HCT116 (cell line): ENCODE measurements around the gene C9orf85. TPM values are rescaled to one million over a fixed set of nuclear protein-coding genes. Genes with fewer than 3 reads are reported as not detected.

ENCODE experiments used
- ATAC-seq: fragments of 200-7000 bp; cut with Tn5 transposase; 2 replicates; pipeline ENCODE4 v1.9.1; 2020; ENCODE audit warnings: mild to moderate bottlenecking, moderate library complexity
- BruUV-seq: library from RNA; stranded (reverse); fragments of 400-500 nt; replicated peaks from 2 replicates; lab custom pipeline; 2021; lab: Mats Ljungman, UMichigan
- CTCF ChIA-PET: fragments of 300-600 bp; sonication (Branson Sonifier 250); formaldehyde crosslinking; loops from one replicate; lab custom pipeline; 2021; ENCODE audit warnings: antibody characterized with exemption; lab: Charles Lee
- POLR2A ChIA-PET: fragments of 300-600, 350-600 bp; sonication (Branson Sonifier 250); formaldehyde crosslinking; loops from one replicate; lab custom pipeline; 2021; ENCODE audit warnings: antibody characterized with exemption; lab: Charles Lee
- RAD21 ChIA-PET, 2 experiments: fragments of 300-600 bp; sonication (Branson Sonifier 250); formaldehyde crosslinking; loops; one replicate each; lab custom pipeline; 2023; ENCODE audit warnings: low total read pairs in 2 of 2; ENCODE audit not compliant: uncharacterized antibody in 2 of 2, unreplicated experiment in 2 of 2, low non-redundant PET in 1 of 2; lab: Charles Lee
- DNase-seq: peaks from one replicate; pipeline ENCODE4 v3.0.0-alpha.2; 2010; ENCODE audit warnings: low read depth, low spot score
- H2AFZ ChIP-seq: fragments of 200-600 bp; shearing (Covaris generic), sonication (generic); 2 replicates; pipeline ENCODE4 v1.6.1; 2017; ENCODE audit warnings: low read depth, mixed run types, mixed read lengths, antibody characterized with exemption, low read length; ENCODE audit not compliant: poor library complexity, severe bottlenecking
- H3K27ac ChIP-seq: 2 replicates; pipeline ENCODE4 v1.5.1; 2012; ENCODE audit warnings: low read depth, low read length
- H3K27me3 ChIP-seq: fragments of 200-600 bp; sonication (generic); 2 replicates; pipeline ENCODE4 v1.6.1; 2016; ENCODE audit warnings: mixed run types, low read length, mixed read lengths; ENCODE audit not compliant: insufficient read depth
- H3K36me3 ChIP-seq, 2 experiments: fragments of 200-500 bp in 1 of 2; fragments of 200-600 bp in 1 of 2; sonication (Bioruptor generic) in 1 of 2; sonication (generic) in 1 of 2; 2 replicates each; pipeline versions ENCODE4 v1.5.1 to v1.6.1; 2014 to 2016; ENCODE audit warnings: low read length in 2 of 2, inconsistent platforms in 1 of 2, mixed read lengths in 1 of 2, mixed run types in 1 of 2; ENCODE audit not compliant: insufficient read depth in 2 of 2, control insufficient read depth in 1 of 2
- H3K4me1 ChIP-seq, 2 experiments: fragments of 200-600 bp in 1 of 2; sonication (generic) in 1 of 2; 2 replicates each; pipeline versions ENCODE4 v1.5.1 to v1.6.1; 2012 to 2017; ENCODE audit warnings: low read length in 2 of 2, inconsistent platforms in 1 of 2, mild to moderate bottlenecking in 1 of 2, mixed read lengths in 1 of 2, mixed run types in 1 of 2, moderate library complexity in 1 of 2; ENCODE audit not compliant: insufficient read depth in 2 of 2, control insufficient read depth in 1 of 2
- H3K4me2 ChIP-seq: fragments of 200-600 bp; sonication (generic); 2 replicates; pipeline ENCODE4 v1.6.1; 2017; ENCODE audit warnings: mixed run types, low read length, mixed read lengths
- H3K4me3 ChIP-seq, 2 experiments: fragments of 200-600 bp in 1 of 2; sonication (generic) in 1 of 2; replicated peaks in 1 of 2; 2 replicates each; pipeline ENCODE4 v1.5.1; 2011 to 2016; ENCODE audit warnings: low read length in 2 of 2, control low read depth in 1 of 2, low read depth in 1 of 2, mild to moderate bottlenecking in 1 of 2, mixed read lengths in 1 of 2, mixed run types in 1 of 2
- H3K79me2 ChIP-seq: fragments of 200-600 bp; sonication (generic); 2 replicates; pipeline ENCODE4 v1.6.1; 2017; ENCODE audit warnings: mild to moderate bottlenecking, mixed run types, low read length, moderate library complexity, mixed read lengths; ENCODE audit not compliant: insufficient read depth
- H3K9ac ChIP-seq: fragments of 200-600 bp; sonication (generic); 2 replicates; pipeline ENCODE4 v1.6.1; 2016; ENCODE audit warnings: low read length, mixed read lengths
- H3K9me2 ChIP-seq: fragments of 200-600 bp; sonication (generic), shearing (Covaris generic); 2 replicates; pipeline ENCODE4 v1.6.1; 2017; ENCODE audit warnings: mixed run types, mild to moderate bottlenecking, moderate library complexity; ENCODE audit not compliant: insufficient read depth
- H3K9me3 ChIP-seq, 2 experiments: fragments of 200-500 bp in 1 of 2; fragments of 200-600 bp in 1 of 2; sonication (Bioruptor generic) in 1 of 2; sonication (generic) in 1 of 2; 2 replicates each; pipeline ENCODE4 v1.6.1; 2014 to 2017; ENCODE audit warnings: low read length in 2 of 2, mixed read lengths in 2 of 2, inconsistent platforms in 1 of 2, low read depth in 1 of 2, mild to moderate bottlenecking in 1 of 2, mixed run types in 1 of 2, moderate library complexity in 1 of 2; ENCODE audit not compliant: control insufficient read depth in 1 of 2, insufficient read depth in 1 of 2
- H4K20me1 ChIP-seq: fragments of 200-600 bp; sonication (generic), shearing (Covaris generic); 2 replicates; pipeline ENCODE4 v1.6.1; 2017; ENCODE audit warnings: mixed run types, mild to moderate bottlenecking, moderate library complexity; ENCODE audit not compliant: insufficient read depth
- CBX3 ChIP-seq: IDR thresholded peaks from 2 replicates; pipeline ENCODE4 v1.6.1; 2012; ENCODE audit warnings: low read depth
- EGR1 ChIP-seq: IDR thresholded peaks from 2 replicates; pipeline ENCODE4 v1.6.1; 2012; ENCODE audit warnings: low read depth
- ELF1 ChIP-seq: IDR thresholded peaks from 2 replicates; pipeline ENCODE4 v1.6.1; 2012; ENCODE audit warnings: low read depth, borderline replicate concordance
- EZH2phosphoT487 ChIP-seq: fragments of 200-600 bp; IDR thresholded peaks from 2 replicates; pipeline ENCODE4 v1.6.1; 2018; ENCODE audit warnings: antibody characterized with exemption, borderline replicate concordance
- FOSL1 ChIP-seq: IDR thresholded peaks from 2 replicates; pipeline ENCODE4 v1.6.1; 2012; ENCODE audit warnings: low read depth
- JUND ChIP-seq: IDR thresholded peaks from 2 replicates; pipeline ENCODE4 v1.6.1; 2012
- POLR2A ChIP-seq: IDR thresholded peaks from 2 replicates; pipeline ENCODE4 v1.7.0; 2011; ENCODE audit warnings: borderline replicate concordance; ENCODE audit not compliant: insufficient read depth, insufficient read length; ENCODE audit errors: extremely low read depth
- POLR2AphosphoS5 ChIP-seq: IDR thresholded peaks from 2 replicates; pipeline ENCODE4 v1.6.1; 2011; ENCODE audit warnings: mild to moderate bottlenecking, low read depth, low read length, moderate library complexity
- RAD21 ChIP-seq: IDR thresholded peaks from 2 replicates; pipeline ENCODE4 v1.6.1; 2012; ENCODE audit warnings: low read depth, mild to moderate bottlenecking
- SIN3A ChIP-seq: IDR thresholded peaks from 2 replicates; pipeline ENCODE4 v1.6.1; 2012; ENCODE audit warnings: low read depth
- SP1 ChIP-seq: IDR thresholded peaks from 2 replicates; pipeline ENCODE4 v1.6.1; 2012; ENCODE audit warnings: low read depth
- TCF7L2 ChIP-seq: IDR thresholded peaks from 2 replicates; pipeline ENCODE4 v1.7.0; 2011; ENCODE audit warnings: borderline replicate concordance, inconsistent platforms; ENCODE audit not compliant: insufficient read depth, insufficient read length; ENCODE audit errors: extremely low read depth
- ZFX ChIP-seq: fragments of 450-650 bp; IDR thresholded peaks from 2 replicates; pipeline ENCODE4 v1.6.1; 2017
- ZNF274 ChIP-seq: fragments of 200-500 bp; sonication (Bioruptor generic); IDR thresholded peaks from 2 replicates; pipeline ENCODE4 v1.6.1; 2014; ENCODE audit warnings: mild to moderate bottlenecking, low read depth, low read length, inconsistent platforms
- intact Hi-C: fragments of 100-400 bp; cut with micrococcal nuclease; formaldehyde crosslinking; loops from 2 replicates; pipeline ENCODE4 v1.10.0; 2022
- total RNA-seq: library from RNA; stranded (reverse); gene quantifications from one replicate; pipeline ENCODE4 v1.2.1, GENCODE V29; 2021; ENCODE audit not compliant: unreplicated experiment
- TF ChIP-seq, protein P1 (sequence below): IDR thresholded peaks from 2 replicates; pipeline ENCODE4 v1.6.1; 2012; ENCODE audit warnings: low read depth
- TF ChIP-seq, protein P2 (sequence below): IDR thresholded peaks from 2 replicates; pipeline ENCODE4 v1.6.1; 2012

C9orf85 gene
- total RNA-seq, 1 experiment from 2014 or later = 12.4 TPM

DNA sequence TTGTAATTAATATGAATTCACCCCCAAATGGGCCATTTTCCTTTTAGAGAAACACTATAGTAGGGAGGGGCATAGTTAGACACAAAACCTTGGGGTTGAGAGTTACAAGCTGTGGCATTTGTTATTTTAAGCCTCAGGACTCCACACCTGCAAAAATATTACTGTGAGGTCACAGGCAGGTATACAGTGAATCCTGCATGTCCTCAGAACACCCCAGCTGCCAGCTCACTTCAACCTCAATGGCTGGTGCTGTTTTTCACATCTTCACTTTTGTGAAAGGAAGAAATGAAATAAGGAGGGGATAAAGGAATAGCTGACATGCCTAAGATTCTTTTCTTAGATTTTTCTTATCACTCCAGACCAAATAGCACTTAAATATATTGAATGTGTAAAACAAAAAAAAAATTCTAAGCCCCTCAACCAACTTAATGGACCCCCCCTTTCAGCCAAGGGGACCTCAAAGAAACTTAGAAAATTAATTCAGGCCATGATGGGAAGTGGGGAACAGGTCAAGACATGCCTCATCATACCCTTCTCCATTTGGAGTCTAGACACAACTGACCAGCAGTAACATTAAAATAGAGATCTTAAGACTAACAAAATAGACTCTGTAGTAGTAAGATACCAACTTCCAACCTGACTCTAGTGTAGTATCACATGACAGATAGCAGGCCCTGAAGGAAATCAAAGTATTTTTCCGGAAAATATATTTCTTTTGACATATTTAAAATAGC is 9.2 kb downstream of the C9orf85 start:
- H3K27me3 ChIP-seq = no peaks in the 10 kb centered on the region
- ChIA-PET RAD21 (no interaction called here), POLR2A (no interaction called here), CTCF (no interaction called here)
- H3K79me2 ChIP-seq = peaks cover 51% of the 10 kb centered on the region
- H3K4me1 ChIP-seq = no peaks in the 10 kb centered on the region
- H3K9me2 ChIP-seq = no peaks in the 10 kb centered on the region
- peaks cover 3% of the 10 kb centered on the region; the same call in 1 of the 2 replicates for H4K20me1 ChIP-seq
- H3K9me3 ChIP-seq = no peaks in the 10 kb centered on the region
- no peak overlapping the region for H2AFZ ChIP-seq
- no peaks in the 10 kb centered on the region for H3K36me3 ChIP-seq
- DNase-seq (no peak), ATAC-seq (no peak)
- H3K27ac ChIP-seq = no peak overlapping the region
- no peak overlapping the region for H3K4me3 ChIP-seq
- no peak for TF ChIP-seq CBX3
- intact Hi-C loops = no loop called here
- no peak overlapping the region for H3K4me2 ChIP-seq
- no TSS peak for BruUV-seq
- no peak overlapping the region for H3K9ac ChIP-seq

DNA sequence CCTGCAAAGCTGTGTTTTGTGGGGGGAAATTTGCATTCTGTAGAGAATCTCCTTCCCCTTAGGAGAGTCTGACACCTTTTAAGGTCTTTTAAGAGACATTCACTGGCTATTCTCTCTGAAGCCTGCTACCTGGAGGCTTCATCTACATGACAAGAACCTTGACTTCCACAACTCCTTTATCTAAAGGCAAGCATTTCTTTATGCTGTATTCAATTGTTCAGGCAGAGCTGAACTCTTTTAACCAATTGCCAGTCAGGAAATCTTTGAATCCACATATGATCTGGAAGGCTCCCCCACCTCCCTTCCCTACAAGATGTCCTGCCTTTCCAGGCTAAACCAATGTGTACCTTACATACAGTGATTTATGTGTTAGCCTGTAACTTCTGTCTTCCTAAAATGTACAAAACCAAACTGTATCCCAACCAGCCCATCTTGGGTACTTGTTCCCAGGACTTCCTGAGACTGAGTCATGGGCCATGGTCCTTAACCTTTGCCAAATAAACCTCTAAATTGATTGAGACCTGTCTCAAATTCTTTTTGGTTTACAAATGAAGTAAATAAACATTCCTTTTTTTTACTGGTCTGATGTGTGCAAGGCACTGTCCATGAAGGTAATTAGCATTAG is 9.9 kb downstream of the C9orf85 start:
- no peak for TF ChIP-seq POLR2AphosphoS5
- no peak for TF ChIP-seq ZFX
- TF ChIP-seq EGR1 = no peak
- TF ChIP-seq, protein P1, sequence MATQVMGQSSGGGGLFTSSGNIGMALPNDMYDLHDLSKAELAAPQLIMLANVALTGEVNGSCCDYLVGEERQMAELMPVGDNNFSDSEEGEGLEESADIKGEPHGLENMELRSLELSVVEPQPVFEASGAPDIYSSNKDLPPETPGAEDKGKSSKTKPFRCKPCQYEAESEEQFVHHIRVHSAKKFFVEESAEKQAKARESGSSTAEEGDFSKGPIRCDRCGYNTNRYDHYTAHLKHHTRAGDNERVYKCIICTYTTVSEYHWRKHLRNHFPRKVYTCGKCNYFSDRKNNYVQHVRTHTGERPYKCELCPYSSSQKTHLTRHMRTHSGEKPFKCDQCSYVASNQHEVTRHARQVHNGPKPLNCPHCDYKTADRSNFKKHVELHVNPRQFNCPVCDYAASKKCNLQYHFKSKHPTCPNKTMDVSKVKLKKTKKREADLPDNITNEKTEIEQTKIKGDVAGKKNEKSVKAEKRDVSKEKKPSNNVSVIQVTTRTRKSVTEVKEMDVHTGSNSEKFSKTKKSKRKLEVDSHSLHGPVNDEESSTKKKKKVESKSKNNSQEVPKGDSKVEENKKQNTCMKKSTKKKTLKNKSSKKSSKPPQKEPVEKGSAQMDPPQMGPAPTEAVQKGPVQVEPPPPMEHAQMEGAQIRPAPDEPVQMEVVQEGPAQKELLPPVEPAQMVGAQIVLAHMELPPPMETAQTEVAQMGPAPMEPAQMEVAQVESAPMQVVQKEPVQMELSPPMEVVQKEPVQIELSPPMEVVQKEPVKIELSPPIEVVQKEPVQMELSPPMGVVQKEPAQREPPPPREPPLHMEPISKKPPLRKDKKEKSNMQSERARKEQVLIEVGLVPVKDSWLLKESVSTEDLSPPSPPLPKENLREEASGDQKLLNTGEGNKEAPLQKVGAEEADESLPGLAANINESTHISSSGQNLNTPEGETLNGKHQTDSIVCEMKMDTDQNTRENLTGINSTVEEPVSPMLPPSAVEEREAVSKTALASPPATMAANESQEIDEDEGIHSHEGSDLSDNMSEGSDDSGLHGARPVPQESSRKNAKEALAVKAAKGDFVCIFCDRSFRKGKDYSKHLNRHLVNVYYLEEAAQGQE = no peak
- TF ChIP-seq SIN3A = no peak
- no peak for TF ChIP-seq TCF7L2
- TF ChIP-seq, protein P2, sequence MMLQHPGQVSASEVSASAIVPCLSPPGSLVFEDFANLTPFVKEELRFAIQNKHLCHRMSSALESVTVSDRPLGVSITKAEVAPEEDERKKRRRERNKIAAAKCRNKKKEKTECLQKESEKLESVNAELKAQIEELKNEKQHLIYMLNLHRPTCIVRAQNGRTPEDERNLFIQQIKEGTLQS = no peak
- TF ChIP-seq RAD21 = no peak
- TF ChIP-seq EZH2phosphoT487 = no peak
- no peak for TF ChIP-seq JUND
- no peak for TF ChIP-seq FOSL1
- no peak for TF ChIP-seq SP1
- TF ChIP-seq ZNF274 = no peak
- TF ChIP-seq ELF1 = no peak
- no peak for TF ChIP-seq POLR2A
- RAD21 ChIA-PET = no interaction called here
- Histone ChIP-seq H3K27ac (no peak overlapping the region), H3K36me3 (no peaks in the 10 kb centered on the region), H3K9ac (no peak overlapping the region), H3K79me2 (peaks cover 44% of the 10 kb centered on the region), H4K20me1 (peaks cover 3% of the 10 kb centered on the region; the same call in 1 of the 2 replicates), H3K27me3 (no peaks in the 10 kb centered on the region), H3K9me2 (0 out of 2 replicates have a peak, but pooled peaks cover 3% of the 10 kb centered on the region), H2AFZ (no peak overlapping the region), H3K4me1 (no peaks in the 10 kb centered on the region), H3K4me3 (no peak overlapping the region), H3K9me3 (no peaks in the 10 kb centered on the region), H3K4me2 (no peak overlapping the region)
- DNase-seq (no peak), ATAC-seq (no peak)
- CTCF ChIA-PET = no interaction called here
- intact Hi-C loops = no loop called here
- no TSS peak for BruUV-seq
- POLR2A ChIA-PET = no interaction called here
